Fibroblast of skin of left biceps (primary cell): ENCODE data around the gene SIRPA.

Source experiments
- DNase-seq, 2 experiments: peaks; one replicate each; pipeline ENCODE4 v3.0.0-alpha.2; 2013; ENCODE audit warnings: low read depth in 2 of 2

Gene SIRPA

DNA sequence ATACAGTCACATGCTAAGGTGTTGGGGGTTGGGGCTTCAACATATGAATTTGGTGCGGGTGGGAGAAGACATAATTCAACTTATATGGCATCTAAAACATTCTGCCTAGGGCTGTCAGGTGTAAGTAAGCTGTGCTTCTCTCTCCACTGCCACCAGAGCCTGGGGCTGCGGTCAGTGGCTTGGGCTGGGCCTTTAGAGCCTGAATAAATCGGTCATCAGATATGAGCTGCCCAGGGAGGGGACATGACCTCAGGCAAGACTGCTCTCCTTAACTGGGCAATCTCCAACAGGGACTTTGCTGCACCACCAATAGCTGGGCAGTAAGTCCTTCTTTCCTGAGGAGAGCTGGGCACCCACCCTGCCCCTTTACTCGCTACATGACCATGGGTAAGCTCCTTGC, 24.9 kb upstream of the SIRPA start:
- no peak for DNase-seq

DNA sequence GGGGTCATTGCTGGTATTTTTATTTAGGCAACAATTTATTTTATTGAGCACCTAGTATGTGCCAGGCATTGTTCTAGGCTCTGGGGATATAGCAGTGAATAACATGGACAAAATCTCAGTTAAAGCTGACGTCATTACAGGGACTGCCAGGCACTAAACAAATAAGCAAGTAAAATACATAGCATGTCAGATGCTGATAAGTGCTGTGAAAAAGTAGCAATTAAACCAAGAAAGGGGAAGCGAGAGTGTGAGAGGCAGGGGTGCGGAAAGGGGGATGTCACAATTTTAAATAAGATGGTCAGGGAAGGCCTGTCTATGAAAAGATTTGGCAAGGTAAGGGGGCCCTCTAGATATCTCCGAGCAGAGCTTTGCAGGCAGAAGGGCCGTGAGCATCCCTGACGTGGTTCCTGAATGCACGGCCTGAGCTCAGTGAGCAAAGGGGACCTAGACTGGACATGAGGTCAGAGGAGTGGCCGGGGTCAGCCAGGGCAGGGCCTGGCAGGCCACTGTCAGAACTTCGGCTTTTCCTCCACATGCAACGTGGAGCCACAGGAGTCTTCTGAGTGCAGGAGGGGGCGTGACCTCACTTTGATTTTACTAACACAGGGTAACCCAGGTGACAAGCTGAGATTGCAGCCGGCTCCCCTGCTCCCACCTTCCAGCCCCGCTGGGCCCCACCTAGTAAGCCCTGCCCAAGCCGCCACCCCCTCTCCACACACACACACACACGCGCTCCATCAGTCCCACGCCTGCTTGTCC, 24.2 kb upstream of the SIRPA start:
- DNase-seq, result no peak

DNA sequence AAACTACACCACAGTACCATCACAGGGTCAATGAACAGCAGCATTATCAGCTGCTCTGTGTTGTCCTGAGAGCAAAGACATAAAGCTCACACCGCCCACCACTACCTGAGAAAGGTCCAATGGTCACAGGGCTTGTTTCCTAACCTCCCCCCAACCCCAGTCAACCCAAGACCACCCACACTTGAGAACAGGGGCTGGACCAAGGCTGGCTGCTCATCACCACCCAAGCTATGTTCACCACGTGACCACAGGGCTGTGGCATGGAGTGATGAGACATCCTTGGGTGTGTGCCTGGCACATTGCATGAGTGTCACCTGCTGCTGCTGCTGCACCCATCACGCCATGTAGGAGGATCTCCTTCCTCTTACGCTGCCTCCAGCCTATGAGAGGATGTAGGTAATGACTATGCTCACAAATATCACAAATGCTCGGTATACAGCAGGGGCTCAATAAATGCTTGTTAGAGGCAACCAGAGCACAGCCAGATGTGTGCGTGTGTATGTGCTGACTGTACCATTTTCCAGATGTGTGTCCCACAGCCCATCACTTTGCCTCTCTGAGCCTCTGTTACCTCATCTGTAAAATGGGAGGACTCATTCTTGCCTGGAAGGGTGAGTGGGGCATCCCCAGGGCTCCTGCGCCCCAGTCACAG, 23.3 kb upstream of the SIRPA start:
- DNase-seq, result no peak

DNA sequence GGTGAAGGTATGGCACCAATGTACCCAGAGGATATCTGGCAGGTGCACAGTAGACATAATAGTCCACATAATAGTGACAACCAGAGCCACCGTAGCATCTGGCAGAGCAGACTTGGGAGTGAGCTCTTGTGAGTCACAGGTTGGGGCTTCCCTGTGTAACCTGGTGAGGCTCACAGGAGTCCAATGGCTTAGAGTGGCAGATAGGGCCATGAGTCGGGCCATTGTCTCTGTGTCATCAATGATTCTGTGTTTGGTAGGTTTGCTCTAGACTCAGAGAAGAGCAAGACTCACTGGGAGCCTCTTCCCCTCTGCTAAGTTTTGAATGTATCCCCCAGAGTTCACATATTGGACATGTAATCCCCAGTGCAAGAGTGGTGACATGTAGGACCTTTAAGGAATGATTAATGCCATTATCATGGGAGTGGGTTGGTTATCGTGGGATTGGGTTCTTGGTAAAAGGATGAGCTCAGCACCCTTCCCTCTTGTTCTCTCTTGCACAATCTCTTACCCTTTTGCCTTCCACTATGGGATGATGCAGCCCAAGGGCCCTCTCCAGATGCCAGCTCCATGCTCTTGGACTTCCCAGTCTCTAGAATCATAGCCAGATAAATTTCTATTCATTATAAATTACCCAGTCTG, 22.6 kb upstream of the SIRPA start:
- no peak for DNase-seq

DNA sequence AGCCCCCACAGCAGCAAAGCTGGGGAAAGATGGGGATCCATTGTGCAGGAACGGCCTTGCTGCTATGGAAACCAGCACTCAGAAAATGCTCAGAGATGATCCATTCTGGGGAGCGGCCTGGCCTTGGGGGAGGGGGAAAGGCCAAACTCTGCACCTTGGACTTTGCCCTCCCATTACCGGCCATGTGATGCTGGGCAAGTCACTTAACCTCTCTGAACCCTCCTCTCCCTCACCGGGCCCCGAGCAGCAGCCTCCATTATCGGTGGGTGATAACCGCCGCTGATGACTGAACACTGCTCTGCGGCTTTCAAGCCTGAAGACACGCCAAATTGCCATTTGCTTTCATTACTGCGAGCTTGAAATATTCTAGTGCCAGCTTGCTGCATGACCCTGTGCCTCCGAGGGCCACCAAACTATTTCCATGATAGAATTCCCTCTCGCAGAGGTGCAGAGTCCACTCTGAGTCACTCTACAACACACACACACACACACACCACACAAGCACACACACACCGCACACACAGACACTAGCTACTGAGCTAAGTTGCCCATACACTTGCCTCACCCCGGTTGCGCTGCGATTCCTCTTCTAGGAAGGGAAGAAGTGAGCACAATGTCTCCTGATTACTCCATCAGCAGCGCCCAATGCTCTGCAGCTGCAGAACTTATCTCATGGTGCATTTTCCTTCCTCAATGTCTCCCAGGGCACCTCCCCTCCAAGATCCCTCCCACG, 20.6 kb upstream of the SIRPA start:
- DNase-seq, result no peak

DNA sequence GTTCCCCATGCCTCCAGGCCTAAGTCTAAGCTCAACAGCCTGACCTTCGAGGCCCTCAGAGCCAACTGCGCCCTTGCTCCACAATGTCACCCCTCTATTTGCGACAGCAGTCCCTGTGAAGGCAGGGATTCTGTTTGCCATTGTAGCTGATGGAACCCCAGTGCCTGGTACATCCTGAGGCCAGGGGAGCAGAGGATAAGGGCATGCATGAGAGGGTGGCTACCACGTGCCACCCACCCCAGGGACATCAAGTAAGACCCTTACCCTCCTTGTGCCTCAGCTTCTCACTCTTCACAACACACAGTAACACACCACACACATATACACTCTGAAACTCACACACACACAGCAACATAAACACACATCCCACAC, 20.0 kb upstream of the SIRPA start:
- DNase-seq, result no peak

DNA sequence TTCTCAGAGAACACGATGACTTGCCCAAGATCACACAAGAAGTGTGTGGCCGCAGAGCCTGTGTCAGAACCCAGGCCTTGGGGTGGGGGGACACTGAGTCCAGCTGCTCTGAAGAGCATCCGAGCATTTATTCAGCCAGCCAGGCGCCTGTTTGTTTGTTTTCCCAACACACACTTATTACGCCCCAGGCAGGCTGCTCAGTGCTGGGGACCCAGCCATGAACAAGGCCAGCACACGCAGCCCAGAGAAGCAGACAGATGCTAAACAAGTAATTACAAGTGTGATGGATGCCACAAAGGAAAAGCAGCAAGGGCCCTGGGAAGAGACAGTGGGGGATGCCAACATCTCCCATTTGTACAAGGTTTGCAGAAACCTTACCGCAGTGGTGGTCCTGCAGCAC, 19.4 kb upstream of the SIRPA start:
- no peak for DNase-seq

DNA sequence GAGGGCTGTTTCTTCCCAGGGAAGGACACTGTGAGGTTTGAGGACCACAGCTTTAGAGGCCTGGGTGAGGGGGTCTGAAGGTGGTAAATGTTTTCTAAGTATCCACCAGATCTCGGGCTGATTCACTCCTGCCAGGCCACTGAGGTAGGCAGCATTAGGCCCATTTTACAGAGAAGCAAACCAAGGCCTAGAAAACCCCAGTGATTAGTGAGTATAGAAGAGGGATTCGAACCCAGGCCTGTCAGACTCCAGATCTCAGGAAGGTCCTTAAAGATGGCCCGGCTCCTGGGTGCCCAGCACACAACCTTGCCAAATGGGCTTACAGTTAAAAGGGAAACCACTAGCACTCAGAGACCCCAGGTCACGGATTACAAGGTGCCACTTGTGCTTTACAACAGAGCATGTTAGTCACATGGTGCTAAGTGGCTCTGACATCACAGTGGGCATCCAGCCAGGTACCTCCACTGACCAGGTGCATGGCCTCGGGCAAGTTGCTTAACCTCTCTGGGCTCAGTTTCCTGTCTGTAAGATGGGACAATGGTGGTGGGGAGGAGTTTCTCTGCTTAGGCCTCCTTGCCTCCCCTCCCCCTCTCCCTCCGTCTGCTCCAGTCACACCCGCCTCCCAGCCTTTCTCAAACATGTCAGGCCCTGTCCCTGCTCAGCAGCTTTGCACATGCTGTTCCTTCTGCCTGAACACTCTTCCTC, 18.8 kb upstream of the SIRPA start:
- DNase-seq, result no peak

DNA sequence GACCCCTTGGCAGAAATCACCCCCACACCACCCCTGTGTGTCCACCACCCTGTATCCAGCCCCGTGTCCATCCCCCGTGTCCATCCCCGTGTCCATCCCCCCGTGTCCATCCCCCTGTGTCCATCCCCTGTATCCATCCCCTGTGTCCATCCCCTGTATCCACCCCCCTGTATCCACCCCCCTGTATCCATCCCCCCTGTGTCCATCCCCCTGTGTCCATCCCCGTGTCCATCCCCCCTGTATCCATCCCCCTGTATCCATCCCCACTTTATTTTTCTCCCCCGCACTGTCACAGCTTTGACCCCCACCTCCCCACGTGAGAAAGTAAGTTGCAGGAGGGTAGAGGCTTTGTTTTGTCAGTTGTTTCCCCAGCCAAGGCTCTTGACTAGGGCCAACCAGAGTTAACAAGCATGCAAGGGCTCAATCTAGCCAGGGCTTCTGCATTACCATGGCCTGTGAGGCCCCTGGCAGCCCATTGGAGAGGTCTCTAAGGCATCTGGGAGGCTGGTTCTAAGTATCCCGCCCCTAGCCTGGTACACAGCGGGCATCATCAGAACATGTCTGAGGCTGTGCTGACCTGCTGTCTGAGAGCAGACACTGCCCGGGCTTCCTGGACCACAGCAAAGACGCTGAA, 18.1 kb upstream of the SIRPA start:
- no peak for DNase-seq

DNA sequence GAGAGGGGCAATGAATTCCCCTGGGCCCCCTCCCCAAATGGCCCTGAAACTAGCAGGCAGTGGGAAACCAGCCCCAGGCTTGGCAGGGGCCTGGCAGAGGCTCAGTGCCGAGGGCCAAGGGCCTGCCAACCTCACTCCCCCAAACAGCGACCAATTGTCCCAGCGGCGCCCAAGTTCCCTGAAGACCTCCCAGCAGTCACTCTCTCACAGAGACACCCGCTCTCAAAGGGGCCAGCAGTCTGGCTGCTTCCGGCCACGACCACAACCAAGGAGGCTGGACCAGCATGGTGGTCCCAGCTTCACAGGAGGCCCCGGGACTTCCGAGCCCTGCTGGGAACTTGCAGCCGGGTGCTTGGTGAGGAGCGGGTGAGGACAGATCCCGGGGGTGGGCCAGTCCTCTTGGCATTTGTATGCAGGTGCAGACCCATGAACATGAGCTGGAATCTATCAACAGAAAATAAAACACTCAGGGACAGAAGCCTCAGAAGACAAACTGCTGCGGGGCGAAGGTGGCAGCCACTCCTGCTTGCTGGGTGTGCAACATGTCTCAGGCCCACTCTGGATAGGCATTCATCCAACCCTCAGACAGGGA, 17.5 kb upstream of the SIRPA start:
- no peak for DNase-seq

DNA sequence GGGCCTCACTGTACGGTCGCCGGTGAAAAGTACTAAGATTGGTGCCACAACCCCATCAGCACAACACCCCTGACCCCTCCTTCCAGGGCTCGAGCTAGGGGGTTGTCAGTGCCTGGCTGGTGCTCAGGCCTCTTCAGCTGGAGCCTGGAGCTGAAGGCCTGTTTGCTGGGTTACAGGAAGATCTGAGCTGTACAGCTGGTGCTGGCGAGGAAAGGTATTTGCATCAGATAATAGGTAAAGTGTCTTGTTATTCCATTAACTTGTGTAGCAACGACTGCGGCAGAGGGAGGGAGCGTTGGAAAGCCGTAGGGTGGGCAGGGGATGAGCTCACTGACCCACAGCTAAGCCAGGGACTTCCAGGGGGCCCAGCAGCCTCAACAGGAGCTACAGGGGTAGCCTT, 15.8 kb upstream of the SIRPA start:
- DNase-seq, result no peak

DNA sequence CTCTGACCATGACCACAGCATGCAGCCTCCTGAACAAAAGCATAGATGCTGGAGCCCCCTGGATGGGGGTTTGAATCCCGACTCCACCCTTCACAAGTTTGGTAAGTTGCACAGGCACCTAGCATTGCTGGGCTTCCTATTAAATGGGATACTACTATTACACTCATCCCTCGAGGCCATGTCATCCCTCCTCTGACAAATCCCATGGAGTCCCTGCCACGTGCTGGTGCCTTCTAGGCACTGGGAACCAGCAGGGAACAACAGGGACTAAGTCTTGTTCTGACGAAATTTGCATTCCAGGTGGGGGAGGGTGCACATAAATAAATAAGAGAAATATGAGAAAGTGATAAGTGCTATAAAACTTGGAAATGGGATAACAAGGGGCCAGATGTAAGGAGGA, 15.3 kb upstream of the SIRPA start:
- no peak for DNase-seq

DNA sequence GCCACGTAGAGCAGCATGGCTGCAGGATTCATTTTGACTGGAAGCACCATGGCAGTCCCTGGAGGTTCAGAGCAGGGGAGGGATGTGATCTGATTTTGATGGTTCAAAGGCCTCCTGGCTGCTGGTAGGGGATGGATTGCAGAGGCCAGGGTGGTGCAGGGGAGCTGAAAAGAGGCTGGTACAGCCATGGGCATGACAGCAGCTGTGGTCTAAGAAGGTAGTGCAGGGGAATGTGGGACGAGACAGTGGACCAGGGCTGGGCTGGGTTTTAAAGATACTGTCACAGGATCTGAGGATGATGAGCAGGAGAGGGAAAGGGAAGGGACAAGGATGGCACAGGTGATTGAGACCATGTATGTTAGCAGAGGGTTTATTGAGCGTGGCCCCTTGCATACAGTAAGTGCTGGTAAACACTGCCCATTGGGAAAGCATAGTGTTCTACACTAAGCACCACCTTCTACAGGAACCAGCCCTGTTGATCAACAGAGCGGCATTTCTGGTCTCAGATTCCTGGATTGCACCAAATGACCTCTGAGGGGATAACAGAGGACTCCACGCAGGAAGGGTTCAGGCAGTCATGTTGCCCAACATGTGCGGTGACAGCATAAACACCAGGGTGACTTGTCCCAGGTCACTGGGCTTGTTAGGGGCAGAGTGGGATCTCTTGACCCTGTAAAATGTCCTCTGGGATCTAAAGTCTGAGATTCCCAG, 14.5 kb upstream of the SIRPA start:
- no peak for DNase-seq

DNA sequence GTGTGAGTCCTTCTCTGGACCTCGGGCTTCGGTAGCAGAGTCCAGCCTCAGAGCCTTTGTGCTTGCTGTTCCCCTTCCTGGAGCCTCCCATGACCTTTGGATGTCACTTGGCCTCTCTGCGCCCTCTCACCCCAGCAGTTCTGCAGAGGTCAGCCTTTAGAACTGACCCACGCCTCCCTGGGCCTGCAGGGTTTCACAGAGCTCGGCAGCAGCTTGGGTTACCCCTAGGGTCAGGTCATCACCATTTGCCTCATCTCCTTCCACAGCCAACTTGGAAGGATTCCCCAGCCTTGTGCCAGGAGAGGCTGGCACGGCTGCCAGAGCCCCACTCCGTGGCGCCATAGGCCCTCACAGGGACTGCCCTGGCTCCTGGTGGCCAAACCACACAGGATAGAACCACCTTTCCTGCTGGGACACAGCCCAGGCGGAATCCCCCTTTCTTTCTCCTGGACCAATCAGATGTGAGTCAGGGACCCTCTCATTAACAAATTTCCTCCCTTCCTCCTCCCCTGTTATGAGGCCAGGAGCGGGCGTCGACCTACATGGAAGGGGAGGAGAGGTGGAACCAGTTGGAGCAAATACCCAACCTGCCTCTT, 13.9 kb upstream of the SIRPA start:
- DNase-seq, result no peak

DNA sequence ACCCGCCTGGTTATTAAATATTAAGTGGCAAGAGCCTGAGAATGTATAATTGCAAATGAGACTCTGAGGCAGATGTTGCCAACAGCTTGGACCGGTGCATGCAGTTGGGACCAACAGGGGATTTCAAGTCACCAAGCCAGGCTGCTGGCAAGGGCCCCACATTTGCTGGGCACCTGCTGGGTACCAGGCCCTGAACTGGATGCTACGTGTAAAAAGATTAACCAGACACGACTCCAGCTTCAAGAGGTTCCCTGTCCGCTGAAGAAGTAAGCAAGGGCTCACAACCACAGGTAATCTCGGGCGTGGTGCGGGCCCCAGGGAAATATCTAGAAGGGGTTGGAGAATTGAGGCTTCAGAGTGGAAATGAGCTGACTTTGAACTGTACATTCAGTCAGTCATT, 13.2 kb upstream of the SIRPA start:
- DNase-seq, result no peak

DNA sequence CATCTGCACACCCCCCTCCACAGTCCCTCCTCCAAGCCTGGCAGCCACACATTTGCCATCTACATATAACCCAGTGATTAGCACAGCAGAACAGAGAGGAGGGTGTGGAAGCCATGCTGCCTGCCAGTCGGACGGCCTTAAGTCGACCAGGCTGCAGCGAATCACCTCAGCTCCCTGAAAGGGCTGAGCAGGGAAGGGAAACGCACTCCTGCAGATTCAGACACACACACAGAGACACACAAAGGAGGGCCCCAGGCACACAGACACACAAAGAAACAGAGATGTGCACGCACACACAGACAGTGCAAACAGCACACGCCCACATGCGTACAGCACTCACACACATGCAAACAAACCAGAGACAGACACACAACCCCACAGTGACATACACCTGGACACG, 11.2 kb upstream of the SIRPA start:
- no peak for DNase-seq

DNA sequence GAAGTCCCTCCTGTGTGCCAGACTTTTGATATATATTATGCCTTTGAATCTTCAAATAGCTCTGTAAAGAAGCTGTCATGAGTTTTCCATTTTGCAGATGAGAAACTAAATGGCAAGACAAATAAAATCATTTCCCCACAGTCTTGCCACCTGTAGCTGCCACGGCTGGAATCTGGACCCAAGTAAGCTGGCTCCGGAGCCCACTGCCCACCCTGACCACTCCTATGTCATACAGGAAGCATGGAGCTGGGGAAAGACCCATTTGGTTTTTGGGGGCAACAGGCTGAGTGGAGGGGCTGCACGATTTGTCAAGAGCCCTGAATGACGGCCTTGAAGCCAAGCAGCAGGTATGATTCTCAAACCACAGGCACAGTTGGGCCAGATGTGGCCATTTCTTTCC, 10.0 kb upstream of the SIRPA start:
- DNase-seq, result no peak

DNA sequence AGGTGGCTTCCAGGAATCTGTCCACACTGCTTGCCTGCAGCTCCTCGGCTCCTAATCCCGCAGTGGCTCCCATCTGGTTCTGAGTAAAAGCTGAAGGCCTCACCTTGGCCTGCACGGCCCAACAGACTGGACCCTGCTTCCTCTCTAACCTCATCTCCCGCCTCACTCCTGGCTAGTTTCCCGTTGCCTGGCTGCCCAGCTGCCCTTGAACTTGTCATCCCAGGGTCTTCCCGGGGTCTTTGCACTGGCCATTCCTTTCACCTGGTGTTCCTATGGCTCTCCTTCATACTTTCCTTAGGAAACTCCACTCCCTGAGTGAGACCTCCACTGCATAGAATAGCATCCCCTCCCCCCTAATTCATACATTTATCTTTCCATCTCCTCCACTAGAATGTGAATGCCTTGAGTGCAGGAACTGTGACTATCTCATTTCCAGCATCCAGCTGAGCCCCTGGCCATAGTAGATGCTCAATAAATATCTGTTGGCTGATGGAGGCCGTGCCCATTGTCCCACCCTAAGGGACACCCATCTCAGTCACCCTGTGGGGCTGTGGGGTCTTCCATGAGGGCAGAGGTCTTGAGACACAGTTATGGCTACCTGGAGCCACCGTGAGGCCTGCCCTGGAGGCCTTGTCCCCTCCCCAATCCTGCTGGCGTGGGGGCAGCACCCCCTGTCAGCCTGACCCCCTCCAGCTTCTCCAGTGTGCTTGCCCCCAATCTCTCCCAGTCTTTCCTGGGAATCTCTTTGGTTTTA, 9.1 kb upstream of the SIRPA start:
- DNase-seq, result no peak

DNA sequence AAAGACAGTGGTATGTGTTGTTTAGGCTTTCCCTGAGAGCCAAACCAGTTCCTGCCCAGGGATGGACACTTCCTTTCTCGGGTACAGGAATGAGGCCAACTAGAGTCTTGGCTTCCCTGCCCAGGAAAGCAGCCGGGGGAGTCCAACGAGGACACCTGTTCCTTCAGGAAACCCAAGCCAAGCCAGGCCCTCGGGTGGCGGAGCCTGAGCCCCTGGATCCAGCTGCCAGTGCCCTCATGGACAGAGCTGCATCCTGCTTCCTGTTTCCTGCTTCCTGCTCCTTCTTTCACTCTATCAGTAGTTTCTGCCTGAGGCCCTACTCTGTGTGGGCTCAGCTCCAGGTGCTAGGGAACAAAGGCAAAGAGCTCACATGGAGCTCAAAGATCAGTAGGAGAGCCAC, 7.9 kb upstream of the SIRPA start:
- DNase-seq, result no peak
